HG03139 (cell line): Measurements from ENCODE around the gene RPS24.
A peak's percentile ranks its signal among the peaks of the same experiment; 100 is the strongest.
"Not testable (repeated sequence)": the region's sequence is repeated elsewhere in the genome, so short reads cannot be mapped to it uniquely, and the experiment has no call there.

Experiments
- ATAC-seq: cut with Tn5 transposase; IDR thresholded peaks from one replicate; pipeline ENCODE4 v1.9.1; 2021; ENCODE audit not compliant: unreplicated experiment

The RPS24 gene

DNA sequence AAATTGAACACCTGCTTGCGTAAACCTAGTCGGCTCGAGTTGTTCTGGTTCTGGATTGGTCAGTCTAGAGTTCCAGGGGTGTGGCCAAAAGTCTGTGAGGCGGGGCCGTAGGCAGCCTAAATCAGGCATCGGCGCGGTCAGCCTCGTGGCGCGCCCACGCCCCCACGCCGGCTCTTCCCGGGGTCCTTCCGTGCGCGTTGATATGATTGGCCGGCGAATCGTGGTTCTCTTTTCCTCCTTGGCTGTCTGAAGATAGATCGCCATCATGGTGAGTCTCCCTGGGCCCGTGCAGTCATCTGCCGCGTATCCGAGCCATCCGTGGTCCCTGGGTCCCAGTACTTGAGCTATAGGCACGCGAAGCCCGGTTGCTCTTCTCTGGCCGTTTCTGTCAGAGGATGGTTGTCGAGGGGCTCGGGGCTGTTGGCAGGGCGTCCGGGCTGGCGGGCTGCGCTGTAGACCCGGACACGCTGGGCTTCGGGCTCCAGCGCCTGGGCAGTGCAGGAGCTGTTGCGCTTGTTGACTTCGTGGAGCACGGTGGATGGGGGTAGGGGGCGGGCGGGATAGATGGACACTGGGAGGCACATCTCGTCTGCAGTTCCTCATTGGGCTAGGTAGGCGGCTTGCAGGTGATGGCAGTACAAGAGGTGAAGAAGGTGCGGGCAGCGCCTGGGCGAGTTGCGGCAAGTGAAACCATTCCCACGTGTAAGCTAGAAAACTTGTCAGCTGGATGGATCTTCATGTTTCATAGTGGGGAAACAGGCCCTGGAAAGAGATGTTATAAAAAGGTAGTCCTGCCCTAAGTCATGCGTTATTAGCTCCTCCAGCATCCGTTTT, at the start of gene RPS24:
Gene RPS24, plus strand, starts transcription at position 227 of the 834 bp plus-strand sequence. Its CDS starts 39 bp downstream, at position 266.
- peak; percentile 87 for ATAC-seq

DNA sequence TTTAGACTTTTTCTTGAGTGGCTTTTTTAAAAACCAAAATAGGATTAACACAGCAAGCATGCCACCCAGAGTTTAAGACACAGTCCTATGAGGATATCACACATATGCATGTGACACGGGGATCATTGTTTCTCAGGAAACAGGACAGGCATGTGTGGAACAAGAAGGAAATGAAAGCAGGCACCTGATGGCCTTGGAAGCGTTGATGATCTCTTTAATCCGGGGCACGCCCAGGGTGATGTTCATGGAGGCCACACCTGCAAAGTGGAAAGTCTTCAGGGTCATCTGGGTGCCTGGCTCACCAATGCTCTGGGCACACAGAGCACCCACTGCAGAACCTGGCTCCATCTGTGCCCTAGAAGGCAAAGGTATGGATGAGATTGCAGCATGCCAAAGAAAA, 48.7 kb upstream of the RPS24 start:
- ATAC-seq = no peak

DNA sequence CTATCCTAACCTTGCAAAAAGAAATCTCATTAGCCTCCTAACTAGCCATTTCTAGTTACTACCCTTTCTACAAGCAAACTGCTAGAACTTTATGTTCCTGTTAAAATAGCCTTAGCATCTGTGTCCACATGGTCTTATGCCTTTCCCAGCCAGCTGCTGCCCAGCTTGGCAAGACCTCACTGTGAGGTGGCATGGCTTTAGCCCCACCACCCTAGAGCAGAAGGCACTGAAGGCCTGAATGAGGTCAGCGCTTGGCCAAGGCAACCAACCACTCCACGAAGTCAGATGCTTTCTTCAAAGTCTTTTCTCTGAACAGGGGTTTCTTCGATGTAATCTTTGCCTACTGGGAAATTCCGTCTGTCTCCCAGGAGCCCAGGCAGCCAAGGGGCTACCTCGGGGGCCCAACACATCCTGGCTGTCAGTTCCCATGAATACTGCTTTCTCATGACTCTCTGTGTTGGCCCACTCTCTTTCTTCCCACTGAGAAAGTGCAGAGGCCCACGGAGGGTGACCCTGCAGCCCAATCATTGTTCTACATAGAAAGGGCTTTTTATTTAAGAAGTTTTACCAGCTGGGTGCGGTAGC, 45.9 kb upstream of the RPS24 start:
- ATAC-seq = no peak

DNA sequence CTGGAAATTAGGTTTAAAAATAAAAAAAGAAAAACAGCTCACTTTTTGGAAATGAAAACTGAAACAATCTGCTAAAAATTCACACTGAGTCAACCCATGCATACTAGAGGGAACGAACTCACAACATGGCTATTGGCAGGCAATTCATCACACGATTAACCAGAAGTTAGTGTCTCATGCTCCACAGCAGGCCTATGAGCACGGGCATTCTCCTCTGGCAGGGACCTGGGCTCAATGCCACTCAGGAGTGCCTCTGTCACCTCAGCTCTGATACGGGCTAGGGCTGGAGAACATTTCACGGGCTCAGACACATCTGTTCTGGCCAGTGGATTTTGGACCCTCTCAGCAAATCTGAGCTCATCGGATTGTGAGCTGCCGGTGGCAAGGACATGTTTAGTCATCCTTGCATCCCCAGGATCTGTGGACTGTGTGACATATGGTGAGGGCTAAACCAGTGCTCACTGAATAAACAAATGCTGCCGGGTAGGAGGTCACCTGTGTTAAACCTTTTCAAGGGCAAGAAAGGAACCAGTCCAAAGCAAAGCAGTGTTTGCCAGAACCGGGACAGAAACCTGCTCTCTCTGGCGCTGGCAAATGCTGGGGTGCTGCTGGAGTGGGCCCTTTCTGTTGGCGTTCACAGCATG, 44.5 kb upstream of the RPS24 start:
- ATAC-seq = no peak

DNA sequence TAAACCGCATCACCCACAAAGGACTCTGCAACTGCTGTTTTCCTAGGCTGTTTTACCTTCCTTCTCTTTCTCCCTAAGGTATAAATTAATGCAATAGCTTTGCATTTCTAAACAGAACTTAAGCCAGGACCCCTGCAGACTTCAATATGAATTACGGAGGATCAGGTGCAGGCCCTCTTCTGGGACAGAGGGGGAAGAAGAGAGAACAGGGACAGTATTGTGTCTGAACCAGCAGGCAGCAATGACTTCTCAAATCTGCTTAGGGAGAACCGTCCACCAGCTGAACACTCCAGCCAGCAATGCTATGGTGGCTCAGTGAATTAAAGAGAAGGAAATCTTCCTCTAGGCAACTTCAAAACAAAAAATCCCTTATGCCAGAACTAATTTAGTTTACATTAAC, 40.0 kb upstream of the RPS24 start:
- no peak for ATAC-seq

DNA sequence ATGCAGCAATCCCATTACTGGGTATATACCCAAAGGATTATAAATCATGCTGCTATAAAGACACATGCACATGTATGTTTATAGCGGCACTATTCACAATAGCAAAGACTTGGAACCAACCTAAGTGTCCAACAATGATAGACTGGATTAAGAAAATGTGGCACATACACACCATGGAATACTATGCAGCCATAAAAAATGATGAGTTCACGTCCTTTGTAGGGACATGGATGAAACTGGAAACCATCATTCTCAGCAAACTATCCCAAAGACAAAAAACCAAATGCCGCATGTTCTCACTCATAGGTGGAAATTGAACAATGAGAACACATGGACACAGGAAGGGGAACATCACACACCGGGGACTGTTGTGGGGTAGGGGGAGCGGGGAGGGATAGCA, 34.9 kb upstream of the RPS24 start:
- not testable (repeated sequence) for ATAC-seq

DNA sequence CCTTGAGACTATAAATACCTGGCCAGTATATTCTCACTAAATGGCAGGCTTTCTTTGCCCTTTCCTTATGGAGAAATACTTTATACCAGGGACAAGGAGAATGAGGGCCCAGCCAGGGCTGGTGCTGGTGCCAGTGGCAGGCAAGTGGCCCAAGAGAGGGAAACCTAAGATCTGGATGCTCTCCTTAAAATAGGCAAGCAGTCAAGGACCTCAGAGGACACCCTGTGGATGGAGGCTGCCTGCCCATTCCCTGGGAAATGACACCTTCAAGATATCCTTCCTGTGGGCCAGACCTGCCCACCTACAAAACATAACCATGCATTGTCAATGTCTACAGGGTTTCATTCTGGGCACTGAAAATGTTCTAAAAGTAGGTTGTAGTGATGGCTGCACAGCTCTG, 33.5 kb upstream of the RPS24 start:
- no peak for ATAC-seq

DNA sequence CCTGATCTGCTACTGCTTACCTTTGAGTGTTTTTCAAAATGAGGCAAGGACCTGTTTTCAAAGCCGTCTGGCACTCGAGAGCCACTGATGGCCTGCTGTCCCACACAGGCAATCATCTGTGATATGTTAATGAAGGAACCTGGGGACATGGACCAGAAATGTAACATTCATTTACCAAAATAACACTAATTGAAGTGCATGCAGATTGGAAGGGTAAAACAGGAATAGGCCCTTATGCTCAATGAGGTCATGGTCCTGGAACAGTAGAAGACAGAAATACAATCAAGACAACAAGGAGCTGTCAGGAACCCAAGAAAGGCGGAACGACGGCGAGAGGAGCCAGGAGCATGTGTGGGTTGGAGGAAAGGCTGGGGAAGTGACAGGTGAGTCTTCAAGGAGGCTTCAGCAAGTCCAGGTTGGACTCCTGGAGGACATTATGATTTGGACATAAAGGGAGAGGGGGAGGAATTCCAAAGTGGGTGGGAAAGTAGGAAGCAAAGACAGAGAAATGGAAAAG, 32.6 kb upstream of the RPS24 start:
- no peak for ATAC-seq

DNA sequence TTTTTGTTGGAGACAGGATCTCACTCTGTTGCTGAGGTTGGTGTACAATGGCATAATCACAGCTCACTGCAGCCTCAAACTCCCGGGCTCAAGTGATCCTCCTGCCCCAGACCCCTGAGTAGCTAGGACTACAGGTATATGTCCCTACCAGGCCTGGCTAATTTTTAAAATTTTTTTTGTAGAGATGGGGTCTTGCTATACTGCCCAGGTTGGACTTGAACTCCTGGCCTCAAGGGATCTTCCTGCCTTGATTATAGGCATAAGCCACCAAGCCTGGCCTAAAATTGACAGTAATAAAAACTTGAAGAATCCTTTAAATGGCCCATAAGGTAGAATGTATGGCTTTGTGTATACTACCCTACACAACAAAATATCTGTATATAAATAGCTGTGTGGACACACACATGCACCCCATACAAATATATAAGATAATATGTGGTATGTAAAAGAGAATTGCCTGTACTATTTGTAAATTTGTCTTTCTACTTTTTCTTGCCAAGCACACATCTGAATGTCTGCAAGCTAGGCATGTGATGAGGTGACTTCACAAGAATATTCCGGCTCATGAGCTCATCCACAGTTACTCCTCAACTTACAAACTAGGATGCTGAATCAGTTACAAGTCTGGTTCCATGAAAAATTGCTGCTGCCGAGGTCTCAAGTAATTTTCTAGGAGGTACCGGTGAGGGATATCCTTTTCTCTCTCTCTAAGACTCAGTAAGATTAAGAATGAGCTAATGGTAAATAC, 30.9 kb upstream of the RPS24 start:
- no peak for ATAC-seq

DNA sequence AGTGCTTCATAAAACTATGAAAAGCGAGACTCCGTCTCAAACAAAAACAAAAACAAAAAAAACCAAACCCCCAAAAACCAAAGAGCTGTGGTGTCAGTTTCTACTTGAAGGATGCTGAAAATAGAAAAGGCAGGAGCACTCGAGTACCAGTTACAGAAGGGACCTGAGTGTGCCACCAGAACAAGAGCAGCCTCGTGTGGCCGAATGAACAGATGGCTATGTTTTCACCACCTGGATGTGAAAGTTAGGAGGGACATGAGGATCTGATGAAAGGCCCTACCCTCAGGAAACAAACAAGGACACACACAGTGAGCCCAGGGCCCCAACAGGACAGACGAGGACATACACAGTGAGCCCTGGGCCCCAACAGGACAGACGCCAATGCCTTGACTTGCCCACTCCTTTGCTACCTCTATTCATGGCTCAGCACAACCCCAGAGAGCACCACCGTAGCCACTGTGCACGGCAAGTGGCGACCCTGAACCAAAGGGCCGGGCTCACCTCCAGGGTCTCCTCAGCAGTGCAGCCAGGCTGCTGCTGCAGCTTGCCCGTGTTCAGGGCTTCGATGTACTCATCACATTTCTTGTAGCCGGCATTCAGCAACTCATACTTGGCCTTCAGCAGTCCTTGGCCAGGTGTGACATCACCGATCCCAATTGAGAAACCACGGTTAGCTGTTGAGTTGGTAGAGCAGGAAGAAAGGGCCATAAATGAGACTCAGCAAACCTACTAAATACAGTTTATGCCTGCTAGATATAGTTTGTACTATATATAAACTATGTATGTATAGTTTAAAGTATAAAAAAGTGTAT, 29.2 kb upstream of the RPS24 start:
- ATAC-seq = no peak

DNA sequence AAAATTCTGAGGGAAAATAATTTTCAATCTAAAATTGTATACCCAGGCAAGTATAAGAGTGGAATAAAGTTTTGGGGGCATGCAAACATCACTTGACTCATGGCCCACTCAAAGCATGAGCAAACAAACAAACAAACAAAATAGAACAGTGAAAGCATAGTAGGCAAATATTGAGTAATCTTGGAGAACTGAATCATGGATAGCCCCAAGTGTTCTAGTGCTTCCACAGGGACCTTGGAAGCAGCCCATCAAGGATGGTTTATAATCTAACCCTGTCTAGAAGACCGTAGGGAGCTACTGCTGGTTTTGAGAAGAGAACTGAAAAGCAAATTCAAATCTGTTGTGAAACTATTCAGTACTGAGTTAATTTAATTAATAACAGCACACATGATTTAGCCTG, 26.5 kb upstream of the RPS24 start:
- ATAC-seq = no peak

DNA sequence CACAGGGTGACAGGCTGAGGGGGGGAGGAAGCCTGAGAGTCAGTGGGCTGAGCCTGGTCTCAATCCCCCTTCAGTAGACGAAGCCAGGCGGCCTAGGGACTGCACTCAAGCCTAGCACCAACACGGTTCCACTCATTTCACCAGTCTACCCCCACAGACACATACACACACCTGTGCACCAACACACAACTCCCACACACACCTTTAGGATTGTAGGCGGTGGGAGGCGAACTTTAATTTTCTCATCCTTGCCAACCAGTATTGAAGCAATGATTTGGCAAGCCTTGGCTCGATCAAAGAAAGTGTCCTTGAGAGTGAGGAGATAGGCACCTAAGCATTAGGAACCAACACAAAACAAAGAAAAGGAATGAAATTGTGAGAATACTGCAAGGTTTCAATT, 24.0 kb upstream of the RPS24 start:
- ATAC-seq = no peak

DNA sequence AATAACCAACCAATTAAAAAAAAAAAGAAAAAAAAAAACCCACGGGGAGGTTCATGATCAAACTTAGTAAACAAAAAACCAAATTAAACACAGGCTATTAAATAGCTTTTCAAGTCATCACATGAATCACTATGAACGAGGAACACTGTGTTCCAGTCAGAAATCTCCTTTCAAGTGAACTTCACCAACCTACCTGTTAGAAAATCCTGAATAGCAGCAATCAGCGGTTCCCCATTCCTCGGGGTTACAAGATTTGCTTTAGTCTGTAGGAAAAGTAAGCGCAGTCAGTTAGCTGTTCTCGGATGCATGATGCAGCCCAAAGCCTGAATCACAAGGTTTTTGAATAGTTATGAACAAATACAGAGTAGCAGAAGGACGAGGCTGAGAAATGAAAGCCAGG, 23.4 kb upstream of the RPS24 start:
- ATAC-seq = no peak

DNA sequence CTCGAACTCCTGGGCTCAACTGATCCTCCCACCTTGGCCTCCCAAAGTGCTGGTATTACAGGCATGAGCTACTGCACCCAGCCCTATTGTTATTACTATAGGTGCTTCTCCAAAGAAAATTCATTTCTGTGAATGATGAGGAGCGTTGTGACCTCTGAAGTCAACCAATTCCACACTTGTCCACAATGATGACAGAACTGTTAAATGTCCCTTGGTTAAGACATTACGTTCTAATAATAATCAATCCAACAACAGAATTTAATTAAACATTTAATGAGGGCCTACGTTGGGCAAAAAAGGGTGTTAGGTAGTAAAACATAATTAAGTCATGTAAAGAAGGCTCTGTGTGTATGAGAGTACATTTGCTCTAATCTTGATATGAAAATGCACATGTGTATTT, 22.6 kb upstream of the RPS24 start:
- no peak for ATAC-seq

DNA sequence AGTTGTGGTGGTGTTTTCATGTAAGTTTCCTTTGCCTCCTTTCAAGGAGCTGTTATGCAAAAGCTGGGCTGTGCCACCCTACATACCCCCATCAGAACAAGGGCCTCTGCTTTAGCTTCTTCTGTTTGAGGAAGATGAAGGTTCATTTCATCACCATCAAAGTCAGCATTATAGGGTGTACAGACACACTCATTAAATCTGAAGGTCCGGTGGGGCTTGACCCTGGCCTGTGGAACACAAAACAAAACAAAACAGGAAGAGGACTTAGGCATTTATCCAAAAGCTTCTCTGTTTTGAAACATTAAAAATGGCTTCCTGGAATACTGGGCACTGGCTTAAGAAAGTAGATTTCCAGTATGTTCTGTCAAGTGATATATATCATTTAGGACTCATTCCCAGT, 20.1 kb upstream of the RPS24 start:
- ATAC-seq = no peak

DNA sequence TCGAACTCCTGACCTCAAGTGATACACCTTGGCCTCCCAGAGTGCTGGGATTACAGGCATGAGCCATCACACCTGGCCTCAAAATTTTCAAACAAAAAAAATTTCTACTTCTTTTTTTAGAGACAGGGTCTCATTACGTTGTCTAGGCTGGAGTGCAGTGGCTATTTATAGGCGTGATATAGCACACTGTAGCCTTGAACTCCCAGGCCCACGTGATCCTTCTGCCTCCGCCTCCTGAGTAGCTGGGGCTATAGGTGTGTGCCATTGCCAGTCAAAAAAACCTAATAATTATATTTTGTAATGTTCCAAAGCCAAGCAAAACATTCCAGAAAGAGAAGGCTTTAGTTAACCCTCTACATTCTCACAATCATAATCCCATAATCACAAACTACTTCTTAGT, 18.1 kb upstream of the RPS24 start:
- ATAC-seq = no peak

DNA sequence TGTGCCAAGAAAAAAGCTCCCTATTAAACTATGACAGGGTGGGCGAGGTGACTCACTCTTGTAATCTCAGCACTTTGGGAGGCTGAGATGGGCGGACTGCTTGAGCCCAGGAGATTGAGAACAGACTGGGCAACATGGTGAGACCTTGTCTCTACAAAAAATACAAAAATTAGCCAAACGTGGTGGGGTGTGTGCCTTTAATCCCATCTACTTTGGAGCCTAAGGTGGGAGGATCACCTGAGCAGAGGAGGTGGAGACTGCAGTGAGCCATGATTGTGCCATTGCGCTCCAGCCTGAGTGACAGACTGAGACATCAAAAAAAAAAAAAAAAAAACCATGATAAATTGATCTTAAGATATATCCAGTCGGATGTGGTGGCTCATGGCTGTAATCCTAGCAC, 15.8 kb upstream of the RPS24 start:
- ATAC-seq = no peak

DNA sequence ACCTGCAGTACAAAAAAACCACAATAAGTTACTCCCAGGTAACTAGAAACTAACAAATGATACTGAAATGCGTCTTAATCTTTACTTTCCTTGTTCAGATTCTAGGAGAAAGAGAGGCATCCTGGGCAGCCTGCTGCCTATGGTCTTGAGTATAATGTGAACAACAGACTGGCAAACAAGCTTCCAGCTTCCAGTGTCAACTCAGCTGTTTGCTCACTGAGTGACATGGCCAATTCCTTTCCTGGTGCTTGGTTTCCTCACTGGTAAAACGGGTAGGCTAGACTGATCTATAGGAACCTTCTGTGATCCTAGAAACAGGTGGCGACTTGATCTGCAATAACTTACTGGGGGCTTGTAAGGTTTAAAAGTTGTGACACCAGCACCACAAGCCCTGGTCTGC, 14.4 kb upstream of the RPS24 start:
- ATAC-seq = no peak

DNA sequence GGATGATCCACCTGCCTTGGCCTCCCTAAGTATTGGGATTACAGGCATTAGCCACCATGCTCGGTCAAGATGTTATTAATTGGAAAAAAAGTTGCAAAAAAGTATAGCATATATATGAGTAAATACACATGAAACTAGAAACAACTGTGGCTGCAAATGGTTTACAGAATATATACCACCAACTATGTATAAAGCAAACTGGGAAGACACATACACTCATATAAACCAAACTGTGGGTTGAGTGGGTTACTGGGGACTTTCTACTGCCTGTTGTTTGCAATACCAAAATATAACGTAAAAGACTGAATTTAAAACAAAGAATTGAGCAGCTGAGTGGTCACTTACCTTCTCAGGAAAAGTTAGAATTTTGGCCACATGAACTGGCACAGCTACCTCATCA, 12.5 kb upstream of the RPS24 start:
- no peak for ATAC-seq

DNA sequence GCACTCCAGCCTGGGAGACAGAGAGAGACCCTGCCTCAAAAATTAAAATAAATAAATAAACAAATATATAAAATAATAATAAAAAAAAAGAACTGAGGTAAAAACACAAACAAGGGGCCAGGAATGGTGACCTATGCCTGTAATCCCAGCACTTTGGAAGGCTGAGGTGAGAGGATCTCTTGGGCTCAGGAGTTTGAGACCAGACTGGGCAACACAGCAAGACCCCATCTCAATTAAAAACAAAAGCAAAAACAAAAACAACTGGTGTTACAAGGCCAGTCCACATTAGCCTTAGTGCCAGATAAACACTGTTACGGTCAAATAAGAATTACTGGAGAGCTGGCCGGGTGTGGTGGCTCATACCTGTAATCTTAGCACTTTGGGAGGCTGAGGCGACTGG, 9.9 kb upstream of the RPS24 start:
- ATAC-seq = no peak
